Stimulated activated effector memory CD8-positive, alpha-beta T cell treated with anti-CD3 and anti-CD28 coated beads, Interleukin-12 subunit alpha, Interleukin-12 subunit beta, amount 100 ng/mL, for 72 hours (primary cell): ENCODE measurements around the gene BMP8B.

Experiments
- ATAC-seq: fragments of 150-1000 bp; cut with Tn5 transposase; 2 replicates; pipeline ENCODE4 v1.10.0; 2021
- DNase-seq, 2 donors: peaks; one replicate each; pipeline ENCODE4 v3.0.0; 2021 to 2022; ENCODE audit warnings: low spot score in 2 of 2
- H3K27ac Mint-ChIP-seq: one replicate; pipeline ENCODE4 v1.8.0; 2022; ENCODE audit warnings: mild to moderate bottlenecking, mixed read lengths
- H3K36me3 Mint-ChIP-seq: one replicate; pipeline ENCODE4 v1.8.0; 2022; ENCODE audit warnings: mild to moderate bottlenecking, mixed read lengths
- H3K4me1 Mint-ChIP-seq: one replicate; pipeline ENCODE4 v1.8.0; 2022; ENCODE audit warnings: mixed read lengths
- H3K4me3 Mint-ChIP-seq: one replicate; pipeline ENCODE4 v1.8.0; 2022; ENCODE audit warnings: mild to moderate bottlenecking, mixed read lengths
- H3K9me3 Mint-ChIP-seq: one replicate; pipeline ENCODE4 v1.8.0; 2022; ENCODE audit warnings: mixed read lengths

The BMP8B gene

GRCh38 chr1:39711104-39711965 is 77.3 kb downstream of the BMP8B start:
- H3K4me1 Mint-ChIP-seq = no peaks in the 10 kb centered on the region
- no peaks in the 10 kb centered on the region for H3K9me3 Mint-ChIP-seq
- no peak for ATAC-seq
- H3K36me3 Mint-ChIP-seq = no peaks in the 10 kb centered on the region
- H3K4me3 Mint-ChIP-seq = no peak overlapping the region
- no peak for DNase-seq
- peak overlapping the region; percentile 13 for H3K27ac Mint-ChIP-seq

GRCh38 chr1:39707506-39707905 is 81.2 kb downstream of the BMP8B start:
- no peak overlapping the region for H3K27ac Mint-ChIP-seq
- no peaks in the 10 kb centered on the region for H3K36me3 Mint-ChIP-seq
- ATAC-seq (no peak), DNase-seq (no peak)
- no peaks in the 10 kb centered on the region for H3K4me1 Mint-ChIP-seq
- no peak overlapping the region for H3K4me3 Mint-ChIP-seq
- no peaks in the 10 kb centered on the region for H3K9me3 Mint-ChIP-seq
